ENCODE results near the gene ARMC9.

GRCh38 chr2:231160701-231161100 is 37.7 kb upstream of the ARMC9 start:
- TF ChIP-seq, protein P1, sequence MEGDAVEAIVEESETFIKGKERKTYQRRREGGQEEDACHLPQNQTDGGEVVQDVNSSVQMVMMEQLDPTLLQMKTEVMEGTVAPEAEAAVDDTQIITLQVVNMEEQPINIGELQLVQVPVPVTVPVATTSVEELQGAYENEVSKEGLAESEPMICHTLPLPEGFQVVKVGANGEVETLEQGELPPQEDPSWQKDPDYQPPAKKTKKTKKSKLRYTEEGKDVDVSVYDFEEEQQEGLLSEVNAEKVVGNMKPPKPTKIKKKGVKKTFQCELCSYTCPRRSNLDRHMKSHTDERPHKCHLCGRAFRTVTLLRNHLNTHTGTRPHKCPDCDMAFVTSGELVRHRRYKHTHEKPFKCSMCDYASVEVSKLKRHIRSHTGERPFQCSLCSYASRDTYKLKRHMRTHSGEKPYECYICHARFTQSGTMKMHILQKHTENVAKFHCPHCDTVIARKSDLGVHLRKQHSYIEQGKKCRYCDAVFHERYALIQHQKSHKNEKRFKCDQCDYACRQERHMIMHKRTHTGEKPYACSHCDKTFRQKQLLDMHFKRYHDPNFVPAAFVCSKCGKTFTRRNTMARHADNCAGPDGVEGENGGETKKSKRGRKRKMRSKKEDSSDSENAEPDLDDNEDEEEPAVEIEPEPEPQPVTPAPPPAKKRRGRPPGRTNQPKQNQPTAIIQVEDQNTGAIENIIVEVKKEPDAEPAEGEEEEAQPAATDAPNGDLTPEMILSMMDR (IDR thresholded peaks at IDR 0.05): no peak
- TF ChIP-seq POLR2A (IDR thresholded peaks at IDR 0.05): no peak
- TF ChIP-seq EP300 (IDR thresholded peaks at IDR 0.05): no peak

Data from ovary (tissue), 3 donors.